NCI-H187 (cell line): ENCODE results near the gene PRAMEF20.

ENCODE experiments used
- DNase-seq, 2 experiments: peaks; one replicate each; lab custom pipeline; 2025; lab: John Stamatoyannopoulos, UW

PRAMEF20 gene

DNA sequence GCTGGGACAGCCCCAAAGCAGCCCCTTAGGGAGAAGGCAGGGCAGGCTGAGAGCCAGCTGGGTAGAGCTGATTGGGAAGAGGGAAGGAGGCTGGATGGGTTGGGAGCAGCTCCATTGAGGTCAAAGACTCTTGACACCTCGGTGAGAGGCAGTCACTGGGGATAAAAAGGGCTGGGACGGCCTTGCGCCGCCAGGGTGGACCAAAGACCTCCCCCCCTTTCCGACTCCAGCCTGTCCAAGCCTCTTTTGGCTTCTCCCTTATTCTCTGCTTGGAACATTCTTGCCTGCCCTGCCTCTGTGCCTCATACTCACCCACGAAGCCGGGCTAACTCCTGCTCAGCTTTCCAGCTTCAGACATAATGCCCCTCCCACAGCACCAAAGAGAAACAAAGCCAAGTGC lies 52.4 kb downstream of the PRAMEF20 start:
- DNase-seq = no peak

DNA sequence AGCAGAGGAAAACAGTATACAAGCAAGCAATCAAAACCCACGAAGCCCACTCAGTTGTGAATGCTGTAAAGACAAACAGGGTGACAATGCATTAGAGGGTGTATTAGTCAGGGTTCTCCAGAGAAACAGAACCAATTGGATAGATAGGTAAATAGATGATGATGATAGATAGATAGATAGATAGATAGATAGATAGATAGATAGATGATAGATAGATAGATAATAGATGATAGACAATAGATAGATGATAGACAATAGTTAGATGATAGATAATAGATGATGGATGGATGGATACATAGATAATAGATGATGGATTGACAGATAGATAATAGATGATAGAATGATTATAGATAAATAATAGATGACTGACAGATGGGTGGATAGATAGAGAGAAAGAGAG lies 55.3 kb downstream of the PRAMEF20 start:
- DNase-seq = no peak

DNA sequence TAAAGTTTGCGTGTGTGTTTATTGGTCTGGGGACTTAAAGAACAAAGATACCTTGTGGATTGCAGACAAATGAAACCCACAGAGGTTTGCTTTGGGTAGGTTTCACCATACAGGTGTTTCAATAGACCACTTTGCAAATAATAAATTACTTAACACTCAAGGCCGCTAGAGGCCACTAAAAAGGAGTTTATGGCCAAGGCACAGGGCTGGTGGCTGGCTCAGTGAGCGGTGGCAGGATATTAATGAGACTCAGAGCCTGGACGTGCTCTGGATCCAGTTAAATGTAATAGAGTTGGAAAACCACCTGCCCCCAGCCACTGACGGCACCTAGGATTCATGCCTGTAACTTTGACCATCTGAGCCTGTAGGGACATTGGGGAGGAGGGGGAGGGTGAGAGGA lies 59.1 kb downstream of the PRAMEF20 start:
- no peak for DNase-seq
